ENCODE data around the gene PPP1R3G. TPM values are rescaled to one million over a fixed set of nuclear protein-coding genes. Genes with fewer than 3 reads are reported as not detected.

The PPP1R3G gene
- total RNA-seq, 1 experiment from 2014 or later, result not detected

Other genes starting within 250 kb of the PPP1R3G start
- gene RPP40, start 81.3 kb upstream of the PPP1R3G start, total RNA-seq (2014; rRNA removed; shearing (Covaris generic); ENCODE audit: low replicate concordance), result 11.4 and 30.3 TPM in 2 replicates
- gene LYRM4, start 175.6 kb downstream of the PPP1R3G start, total RNA-seq (2014; rRNA removed; shearing (Covaris generic); ENCODE audit: low replicate concordance), result 22.6 and 50.5 TPM in 2 replicates
- gene FARS2, start 176.2 kb downstream of the PPP1R3G start, total RNA-seq (2014; rRNA removed; shearing (Covaris generic); ENCODE audit: low replicate concordance), result 9.0 and 16.0 TPM in 2 replicates